ENCODE results near the gene APPL2. TPM values are rescaled to one million over a fixed set of nuclear protein-coding genes. Genes with fewer than 3 reads are reported as not detected.

The APPL2 gene
- 48.1 and 62.6 TPM in 2 replicates for polyA plus RNA-seq (2011; rRNA removed)
- polyA plus RNA-seq (2012; cell fraction: cytosol; rRNA removed): 19.2 and 22.1 TPM in 2 replicates
- 15.7 and 23.0 TPM in 2 replicates for polyA plus RNA-seq (2012; cell fraction: nucleus; rRNA removed)
- 21.7 to 25.8 TPM (median 24.1 TPM) in 3 replicates for polyA plus RNA-seq (2017; fragmentation: RNase III; extraction: RNeasy Plus Mini Kit Qiagen cat#74134 plus additional on column Dnase treatment)
- 34.5 and 37.0 TPM in 2 replicates for polyA minus RNA-seq (2011; rRNA and poly(A)+ RNA removed)

- Histone ChIP-seq H3K4me1 (peaks cover 14% of the 10 kb centered on the region; the same call in 2 of the 3 replicates), H3K4me2 (peak within 1 kb of the TSS; percentile 82), H3K4me3 (peak within 1 kb of the TSS; percentile 82), H3K9me3 (no peaks in the 10 kb centered on the region), H3K27ac (peak within 1 kb of the TSS; percentile 88 to 97)
- DNase-seq (ENCODE audit: low read depth in 1 of 2, low spot score in 1 of 2): peak; percentile 91 to 97
- WGBS (ENCODE audit: missing lambda C conversion rate): 2% methylated on average over 10 of the region's 80 CpGs
- no peak for FAIRE-seq
- POLR2A ChIA-PET: interaction anchor here (0.5 to 2.9 kb wide), 19 partner anchors 15 to 879 kb away, joined by 3 to 21 read pairs (median 4); partner anchors contain the start of gene C12orf75
- CTCF ChIA-PET: interaction anchor here (0.5 to 6.4 kb wide), 20 partner anchors 13 to 626 kb away, joined by 3 to 49 read pairs (median 4); partner anchors contain the start of gene C12orf75
- peak; percentile 96 for ATAC-seq
- TF ChIP-seq KDM1A (IDR thresholded peaks at IDR 0.05; ENCODE audit: low read depth) (no peak), USF2 (IDR thresholded peaks at IDR 0.05) (no peak), TFCP2L1 (CRISPR knock-in tag; IDR thresholded peaks at IDR 0.05) (no peak), RFX5 (IDR thresholded peaks at IDR 0.05) (no peak), CEBPB (IDR thresholded peaks at IDR 0.05) (no peak), HMGXB4 (CRISPR knock-in tag; IDR thresholded peaks at IDR 0.05; ENCODE audit: borderline replicate concordance) (no peak), FOSB (CRISPR knock-in tag; IDR thresholded peaks at IDR 0.05) (no peak), CTCF (IDR thresholded peaks at IDR 0.05) (peak; percentile 35; the same call in 1 of the 3 replicates), PHF8 (IDR thresholded peaks at IDR 0.05; ENCODE audit: borderline replicate concordance, low read depth) (peak; percentile 69), KDM5A (IDR thresholded peaks at IDR 0.05) (no peak), CBX2 (IDR thresholded peaks at IDR 0.05; ENCODE audit: borderline replicate concordance, low read depth) (no peak), REST (IDR thresholded peaks at IDR 0.05) (no peak), HDAC2 (IDR thresholded peaks at IDR 0.05) (no peak), ESRRA (IDR thresholded peaks at IDR 0.05; ENCODE audit: borderline replicate concordance, low read length) (no peak), RNF2 (IDR thresholded peaks at IDR 0.05; ENCODE audit: borderline replicate concordance, low read depth) (no peak), CBX8 (IDR thresholded peaks at IDR 0.05) (no peak), CHD2 (IDR thresholded peaks at IDR 0.05; ENCODE audit: low read length, partially characterized antibody) (no peak), MAFK (IDR thresholded peaks at IDR 0.05; ENCODE audit: partially characterized antibody) (no peak), GATA3 (IDR thresholded peaks at IDR 0.05; ENCODE audit: borderline replicate concordance) (no peak), NR3C1 (IDR thresholded peaks at IDR 0.05) (no peak), TP53 (CRISPR knock-in tag; IDR thresholded peaks at IDR 0.05) (0 out of 2 replicates have a peak, but pooled peaks have one; percentile 49), EHMT2 (IDR thresholded peaks at IDR 0.05; ENCODE audit: low read depth) (no peak), NFE2L2 (conservative IDR thresholded peaks at IDR 0.05; ENCODE audit: low read length) (no peak), RARB (CRISPR knock-in tag; IDR thresholded peaks at IDR 0.05) (no peak), JUN (IDR thresholded peaks at IDR 0.05) (peak; percentile 70 to 94; a peak in 4 of 5 replicates), MAZ (IDR thresholded peaks at IDR 0.05; ENCODE audit: borderline replicate concordance, low read depth, low read length) (no peak), POLR2AphosphoS2 (conservative IDR thresholded peaks at IDR 0.05; ENCODE audit: low read length) (no peak)
- TF ChIP-seq, protein P1, sequence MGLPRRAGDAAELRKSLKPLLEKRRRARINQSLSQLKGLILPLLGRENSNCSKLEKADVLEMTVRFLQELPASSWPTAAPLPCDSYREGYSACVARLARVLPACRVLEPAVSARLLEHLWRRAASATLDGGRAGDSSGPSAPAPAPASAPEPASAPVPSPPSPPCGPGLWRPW (IDR thresholded peaks at IDR 0.05): no peak
- TF ChIP-seq, protein P2, sequence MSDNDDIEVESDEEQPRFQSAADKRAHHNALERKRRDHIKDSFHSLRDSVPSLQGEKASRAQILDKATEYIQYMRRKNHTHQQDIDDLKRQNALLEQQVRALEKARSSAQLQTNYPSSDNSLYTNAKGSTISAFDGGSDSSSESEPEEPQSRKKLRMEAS (IDR thresholded peaks at IDR 0.05): peak; percentile 75
- TF ChIP-seq, protein P3, sequence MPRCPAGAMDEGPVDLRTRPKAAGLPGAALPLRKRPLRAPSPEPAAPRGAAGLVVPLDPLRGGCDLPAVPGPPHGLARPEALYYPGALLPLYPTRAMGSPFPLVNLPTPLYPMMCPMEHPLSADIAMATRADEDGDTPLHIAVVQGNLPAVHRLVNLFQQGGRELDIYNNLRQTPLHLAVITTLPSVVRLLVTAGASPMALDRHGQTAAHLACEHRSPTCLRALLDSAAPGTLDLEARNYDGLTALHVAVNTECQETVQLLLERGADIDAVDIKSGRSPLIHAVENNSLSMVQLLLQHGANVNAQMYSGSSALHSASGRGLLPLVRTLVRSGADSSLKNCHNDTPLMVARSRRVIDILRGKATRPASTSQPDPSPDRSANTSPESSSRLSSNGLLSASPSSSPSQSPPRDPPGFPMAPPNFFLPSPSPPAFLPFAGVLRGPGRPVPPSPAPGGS (IDR thresholded peaks at IDR 0.05): peak; percentile 93
Measured at GRCh38 chr12:105235732-105236476, at the start of gene APPL2. Gene APPL2, minus strand, starts transcription at chr12:105236174. Its CDS starts 162 bp downstream, at chr12:105236012.

All from A549 (cell line).